ENCODE results near the gene MAPKBP1.

The MAPKBP1 gene

DNA sequence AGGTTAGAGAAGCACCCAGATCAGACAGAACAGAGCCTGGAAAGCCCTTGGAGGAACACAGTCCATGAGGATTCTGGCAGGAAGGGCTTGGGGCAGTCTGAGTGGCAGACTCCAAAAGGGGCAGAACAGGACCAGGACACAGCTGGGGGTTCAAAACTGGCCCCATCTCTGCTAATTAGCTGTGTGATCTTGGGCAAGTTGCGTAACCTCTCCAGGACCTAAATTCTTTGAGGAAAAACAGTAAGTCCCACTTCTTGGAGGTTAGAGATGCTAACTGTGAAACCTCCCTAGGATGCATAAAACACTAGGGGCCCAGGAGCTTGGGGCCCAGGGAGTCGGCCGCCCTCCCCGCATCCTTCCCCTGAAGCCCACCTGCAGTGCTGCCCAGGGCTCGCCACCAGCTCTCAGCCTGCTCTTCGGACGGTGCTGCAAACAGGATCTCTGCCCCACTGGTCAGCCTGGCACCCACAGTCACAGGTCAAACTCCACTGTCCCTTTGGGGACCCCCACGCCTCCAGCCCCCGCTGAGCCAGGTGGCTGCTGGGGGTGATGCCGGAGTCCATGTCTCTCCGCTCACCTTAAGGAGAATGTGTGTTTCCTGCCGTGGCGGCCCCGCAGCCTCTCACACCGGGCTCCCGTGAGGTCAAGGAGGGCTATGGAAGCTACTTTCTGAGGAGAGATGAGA lies 76.3 kb downstream of the MAPKBP1 start:
- TF ChIP-seq, protein P1, sequence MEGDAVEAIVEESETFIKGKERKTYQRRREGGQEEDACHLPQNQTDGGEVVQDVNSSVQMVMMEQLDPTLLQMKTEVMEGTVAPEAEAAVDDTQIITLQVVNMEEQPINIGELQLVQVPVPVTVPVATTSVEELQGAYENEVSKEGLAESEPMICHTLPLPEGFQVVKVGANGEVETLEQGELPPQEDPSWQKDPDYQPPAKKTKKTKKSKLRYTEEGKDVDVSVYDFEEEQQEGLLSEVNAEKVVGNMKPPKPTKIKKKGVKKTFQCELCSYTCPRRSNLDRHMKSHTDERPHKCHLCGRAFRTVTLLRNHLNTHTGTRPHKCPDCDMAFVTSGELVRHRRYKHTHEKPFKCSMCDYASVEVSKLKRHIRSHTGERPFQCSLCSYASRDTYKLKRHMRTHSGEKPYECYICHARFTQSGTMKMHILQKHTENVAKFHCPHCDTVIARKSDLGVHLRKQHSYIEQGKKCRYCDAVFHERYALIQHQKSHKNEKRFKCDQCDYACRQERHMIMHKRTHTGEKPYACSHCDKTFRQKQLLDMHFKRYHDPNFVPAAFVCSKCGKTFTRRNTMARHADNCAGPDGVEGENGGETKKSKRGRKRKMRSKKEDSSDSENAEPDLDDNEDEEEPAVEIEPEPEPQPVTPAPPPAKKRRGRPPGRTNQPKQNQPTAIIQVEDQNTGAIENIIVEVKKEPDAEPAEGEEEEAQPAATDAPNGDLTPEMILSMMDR (IDR thresholded peaks at IDR 0.05; ENCODE audit: low read depth, low read length) = no peak
- no peak for DNase-seq (ENCODE audit: extremely low read depth, low read depth)

GRCh38 chr15:41851167-41851523 lies 76.9 kb downstream of the MAPKBP1 start:
- DNase-seq (ENCODE audit: extremely low read depth, low read depth) = no peak
- TF ChIP-seq, protein P1 (IDR thresholded peaks at IDR 0.05; ENCODE audit: low read depth, low read length) = no peak

- DNase-seq (ENCODE audit: extremely low read depth, low read depth) = no peak
- TF ChIP-seq, protein P1 (IDR thresholded peaks at IDR 0.05; ENCODE audit: low read depth, low read length) = no peak
These were observed 77.6 kb downstream of the MAPKBP1 start for GRCh38 chr15:41851755-41852370.

DNA sequence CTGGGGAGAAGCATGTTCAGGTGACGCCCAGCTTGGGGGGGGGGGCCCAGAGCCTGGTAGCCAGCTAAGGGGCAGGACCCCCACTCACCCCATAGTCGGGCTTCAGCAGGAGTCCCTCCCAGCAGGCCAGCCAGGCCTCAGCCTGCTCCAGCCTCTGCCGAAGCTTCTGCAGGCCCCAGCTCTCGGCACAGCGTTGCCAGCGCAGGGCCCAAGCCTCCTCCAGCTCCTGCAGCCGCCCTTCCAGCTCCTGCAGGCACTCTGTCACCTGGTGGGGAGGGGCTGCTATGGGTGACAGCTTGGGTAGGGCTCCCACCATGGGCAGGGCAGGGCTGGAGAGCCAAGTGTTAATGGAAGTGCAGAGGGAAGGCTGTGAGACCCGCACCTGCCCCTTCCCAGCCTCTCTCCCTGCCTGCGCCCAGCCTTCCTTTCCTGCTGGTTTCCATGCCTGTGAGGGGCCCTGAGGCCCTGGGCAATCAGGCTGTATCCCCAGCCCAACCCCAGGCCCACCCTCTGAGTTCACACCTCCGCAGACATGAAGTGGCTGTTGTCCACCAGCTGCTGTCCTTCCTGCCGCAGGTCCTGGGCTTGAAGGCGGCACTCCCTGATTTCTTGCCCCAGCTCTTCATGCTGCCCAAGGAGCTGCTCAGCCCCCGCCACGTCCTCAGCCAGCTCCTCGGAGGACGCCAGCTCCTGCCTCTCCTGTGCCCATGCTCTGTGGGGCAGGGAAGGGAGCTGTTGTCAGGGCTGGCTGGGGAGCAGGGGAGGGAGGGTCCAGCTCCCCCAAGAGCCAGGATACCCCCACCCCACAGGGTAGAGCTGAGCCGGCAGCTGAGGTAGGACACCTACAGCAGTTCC lies 78.7 kb downstream of the MAPKBP1 start:
- TF ChIP-seq, protein P1 (IDR thresholded peaks at IDR 0.05; ENCODE audit: low read depth, low read length) = no peak
- no peak for DNase-seq (ENCODE audit: extremely low read depth, low read depth)

DNA sequence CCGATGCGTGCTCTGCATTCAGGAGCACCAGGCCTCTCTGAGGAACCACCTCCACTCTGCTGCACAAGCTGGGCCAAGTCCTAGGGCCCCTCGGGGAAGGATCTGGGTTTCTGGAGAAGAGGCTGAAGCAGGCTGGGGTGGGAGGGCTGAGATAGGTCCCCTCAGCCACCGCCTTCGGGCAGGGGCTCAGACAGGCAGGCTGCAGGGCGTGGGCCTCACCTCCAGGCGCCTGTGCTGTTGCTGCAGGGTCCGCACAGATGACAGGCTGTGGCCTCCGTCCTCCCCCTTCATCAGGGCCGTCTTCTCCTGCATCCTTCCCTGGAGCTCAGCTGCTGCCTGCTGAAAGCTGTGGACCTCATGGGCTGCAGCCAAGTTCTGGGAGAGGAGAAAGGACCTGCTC lies 79.5 kb downstream of the MAPKBP1 start:
- TF ChIP-seq, protein P1 (IDR thresholded peaks at IDR 0.05; ENCODE audit: low read depth, low read length) = no peak
- DNase-seq (ENCODE audit: extremely low read depth, low read depth) = no peak

- TF ChIP-seq, protein P1 (IDR thresholded peaks at IDR 0.05; ENCODE audit: low read depth, low read length) = no peak
- DNase-seq (ENCODE audit: extremely low read depth, low read depth) = no peak
These were observed 80.2 kb downstream of the MAPKBP1 start for GRCh38 chr15:41854443-41854842.
